ENCODE results near the gene MSH4.

MSH4 gene

DNA sequence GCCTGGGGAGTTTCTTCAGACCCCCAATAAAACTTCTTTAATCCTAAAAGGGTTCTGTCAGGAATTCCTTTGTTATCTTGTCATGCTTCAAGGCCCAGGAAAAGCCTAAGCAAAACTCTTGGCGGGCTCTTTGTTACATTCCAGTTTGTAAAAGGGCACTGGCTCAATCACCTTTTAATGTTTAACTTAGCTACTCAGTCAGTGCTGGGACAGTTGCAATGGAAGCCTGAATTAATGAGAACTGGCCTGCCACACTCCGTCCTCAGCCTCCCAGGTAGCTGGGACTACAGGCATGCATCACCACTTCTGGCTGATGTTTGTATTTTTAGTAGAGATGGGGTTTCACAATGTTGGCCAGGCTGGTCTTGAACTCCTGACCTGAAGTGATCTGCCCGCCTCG lies 156.8 kb downstream of the MSH4 start:
- H3K79me2 ChIP-seq (ENCODE audit: control insufficient read depth, low read length): no peaks in the 10 kb centered on the region
- no peaks in the 10 kb centered on the region for H3K9me3 ChIP-seq (ENCODE audit: control insufficient read depth, insufficient read depth, low read length)
- no peaks in the 10 kb centered on the region for H4K20me1 ChIP-seq (ENCODE audit: control insufficient read depth, insufficient read depth, low read depth, low read length)
- TF ChIP-seq, protein P1, sequence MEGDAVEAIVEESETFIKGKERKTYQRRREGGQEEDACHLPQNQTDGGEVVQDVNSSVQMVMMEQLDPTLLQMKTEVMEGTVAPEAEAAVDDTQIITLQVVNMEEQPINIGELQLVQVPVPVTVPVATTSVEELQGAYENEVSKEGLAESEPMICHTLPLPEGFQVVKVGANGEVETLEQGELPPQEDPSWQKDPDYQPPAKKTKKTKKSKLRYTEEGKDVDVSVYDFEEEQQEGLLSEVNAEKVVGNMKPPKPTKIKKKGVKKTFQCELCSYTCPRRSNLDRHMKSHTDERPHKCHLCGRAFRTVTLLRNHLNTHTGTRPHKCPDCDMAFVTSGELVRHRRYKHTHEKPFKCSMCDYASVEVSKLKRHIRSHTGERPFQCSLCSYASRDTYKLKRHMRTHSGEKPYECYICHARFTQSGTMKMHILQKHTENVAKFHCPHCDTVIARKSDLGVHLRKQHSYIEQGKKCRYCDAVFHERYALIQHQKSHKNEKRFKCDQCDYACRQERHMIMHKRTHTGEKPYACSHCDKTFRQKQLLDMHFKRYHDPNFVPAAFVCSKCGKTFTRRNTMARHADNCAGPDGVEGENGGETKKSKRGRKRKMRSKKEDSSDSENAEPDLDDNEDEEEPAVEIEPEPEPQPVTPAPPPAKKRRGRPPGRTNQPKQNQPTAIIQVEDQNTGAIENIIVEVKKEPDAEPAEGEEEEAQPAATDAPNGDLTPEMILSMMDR (IDR thresholded peaks at IDR 0.05; ENCODE audit: low read depth, low read length, poor library complexity, severe bottlenecking): no peak
- TF ChIP-seq EZH2phosphoT487 (IDR thresholded peaks at IDR 0.05; ENCODE audit: borderline replicate concordance, low read length): no peak
- no peaks in the 10 kb centered on the region for H3K27me3 ChIP-seq (ENCODE audit: control insufficient read depth, low read length)
- no peaks in the 10 kb centered on the region for H3K4me1 ChIP-seq (ENCODE audit: control insufficient read depth, low read length)
- no peaks in the 10 kb centered on the region for H3K36me3 ChIP-seq (ENCODE audit: control insufficient read depth, low read length)
- no peak overlapping the region for H3K4me2 ChIP-seq (ENCODE audit: low read length)
- no peak overlapping the region for H3K27ac ChIP-seq (ENCODE audit: low read depth, low read length)
- H3K4me3 ChIP-seq (ENCODE audit: low read length): no peak overlapping the region
- no peaks in the 10 kb centered on the region for H3K9me2 ChIP-seq (replicated peaks; ENCODE audit: control insufficient read depth, low read length)
- H3F3A ChIP-seq (ENCODE audit: control insufficient read depth, insufficient read depth): no peaks in the 10 kb centered on the region

DNA sequence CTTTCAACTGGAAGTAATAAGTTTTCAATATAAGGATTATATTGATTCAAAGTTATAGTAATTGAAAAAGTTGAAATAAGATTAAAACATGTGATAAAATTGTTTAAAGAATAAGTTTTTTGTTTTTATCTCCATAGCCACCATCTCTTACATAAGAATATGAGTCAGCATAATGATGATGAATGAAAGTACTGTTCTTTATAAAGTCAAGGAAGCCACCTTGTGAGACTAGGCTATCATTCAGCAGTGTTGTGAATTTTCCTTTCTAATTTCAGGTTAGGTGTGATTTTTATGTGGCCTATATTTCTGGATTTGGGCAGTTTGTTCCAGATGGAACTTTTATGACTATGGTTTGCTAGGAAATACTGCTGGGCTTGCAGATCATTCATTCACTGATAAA lies 157.9 kb downstream of the MSH4 start:
- no peaks in the 10 kb centered on the region for H3K36me3 ChIP-seq (ENCODE audit: control insufficient read depth, low read length)
- no peak overlapping the region for H3K27ac ChIP-seq (ENCODE audit: low read depth, low read length)
- H3K4me3 ChIP-seq (ENCODE audit: low read length): no peak overlapping the region
- no peak overlapping the region for H3K4me2 ChIP-seq (ENCODE audit: low read length)
- H3F3A ChIP-seq (ENCODE audit: control insufficient read depth, insufficient read depth): no peaks in the 10 kb centered on the region
- H3K79me2 ChIP-seq (ENCODE audit: control insufficient read depth, low read length): no peaks in the 10 kb centered on the region
- no peaks in the 10 kb centered on the region for H3K27me3 ChIP-seq (ENCODE audit: control insufficient read depth, low read length)
- TF ChIP-seq, protein P1 (IDR thresholded peaks at IDR 0.05; ENCODE audit: low read depth, low read length, poor library complexity, severe bottlenecking): no peak
- TF ChIP-seq EZH2phosphoT487 (IDR thresholded peaks at IDR 0.05; ENCODE audit: borderline replicate concordance, low read length): no peak
- H3K9me2 ChIP-seq (replicated peaks; ENCODE audit: control insufficient read depth, low read length): no peaks in the 10 kb centered on the region
- H3K9me3 ChIP-seq (ENCODE audit: control insufficient read depth, insufficient read depth, low read length): no peaks in the 10 kb centered on the region
- no peaks in the 10 kb centered on the region for H3K4me1 ChIP-seq (ENCODE audit: control insufficient read depth, low read length)
- no peaks in the 10 kb centered on the region for H4K20me1 ChIP-seq (ENCODE audit: control insufficient read depth, insufficient read depth, low read depth, low read length)

All from DOHH2 (cell line).